MCF 10A (cell line): Measurements from ENCODE around the gene SPATA25. TPM values are rescaled to one million over a fixed set of nuclear protein-coding genes. Genes with fewer than 3 reads are reported as not detected.

Experiments used
- BruUV-seq: library from RNA; stranded (reverse); fragments of 400-500 nt; replicated peaks from 2 replicates; lab custom pipeline; 2021; lab: Mats Ljungman, UMichigan
- CTCF ChIA-PET: fragments of 300-600 bp; sonication (Branson Sonifier 250); formaldehyde crosslinking; extraction: SDS; loops from one replicate; lab custom pipeline; 2021; ENCODE audit warnings: antibody characterized with exemption, inconsistent platforms; lab: Yijun Ruan, JAX
- POLR2A ChIA-PET: fragments of 300-600, 350-650 bp; sonication (Branson Sonifier 250); formaldehyde crosslinking; extraction: SDS; loops from one replicate; lab custom pipeline; 2020; ENCODE audit warnings: antibody characterized with exemption, inconsistent platforms; lab: Yijun Ruan, JAX
- DNase-seq: peaks from one replicate; pipeline ENCODE4 v3.0.0-alpha.2; 2018; ENCODE audit not compliant: unreplicated experiment
- H3K27ac Mint-ChIP-seq: one replicate; pipeline ENCODE4 v1.8.0; 2022; ENCODE audit warnings: mild to moderate bottlenecking, low read depth, mixed read lengths; ENCODE audit not compliant: unreplicated experiment
- H3K27me3 Mint-ChIP-seq: one replicate; pipeline ENCODE4 v1.8.0; 2022; ENCODE audit warnings: mixed read lengths; ENCODE audit not compliant: insufficient read depth, unreplicated experiment
- H3K36me3 Mint-ChIP-seq: one replicate; pipeline ENCODE4 v1.8.0; 2022; ENCODE audit warnings: mild to moderate bottlenecking, moderate library complexity, mixed read lengths; ENCODE audit not compliant: insufficient read depth, unreplicated experiment
- H3K4me1 Mint-ChIP-seq: one replicate; pipeline ENCODE4 v1.8.0; 2022; ENCODE audit warnings: mixed read lengths; ENCODE audit not compliant: insufficient read depth, unreplicated experiment
- H3K4me3 Mint-ChIP-seq: one replicate; pipeline ENCODE4 v1.8.0; 2022; ENCODE audit warnings: mild to moderate bottlenecking, moderate library complexity, mixed read lengths; ENCODE audit not compliant: unreplicated experiment
- H3K9me3 Mint-ChIP-seq: one replicate; pipeline ENCODE4 v1.8.0; 2022; ENCODE audit warnings: mixed read lengths; ENCODE audit not compliant: unreplicated experiment
- CTCF ChIP-seq: fragments of 200-600 bp; IDR thresholded peaks from one replicate; pipeline ENCODE4 v1.8.0; 2022; ENCODE audit warnings: antibody characterized with exemption, mild to moderate bottlenecking; ENCODE audit not compliant: unreplicated experiment
- intact Hi-C: fragments of 100-400 bp; cut with micrococcal nuclease; formaldehyde crosslinking; loops from 2 replicates; pipeline ENCODE4 v1.14.1; 2022
- total RNA-seq: library from RNA; stranded (reverse); gene quantifications from 2 replicates; pipeline ENCODE4 v1.2.3, GENCODE V29; 2022

The SPATA25 gene
- total RNA-seq, 1 experiment from 2014 or later: 0.72 TPM

GRCh38 chr20:45890985-45891983, 3.9 kb upstream of the SPATA25 start, which contains the start of the genes CTSA and NEURL2:
CTSA (plus strand) TSS chr20:45891335; CDS start chr20:45891569, 234 bp downstream.
NEURL2 (minus strand) TSS chr20:45891208; CDS start chr20:45890991, 217 bp downstream.
- Mint-ChIP-seq H3K27me3 (no peaks in the 10 kb centered on the region), H3K36me3 (peaks cover 8% of the 10 kb centered on the region)

GRCh38 chr20:45890077-45890984, 2.9 kb upstream of the SPATA25 start:
- no peak for TF ChIP-seq CTCF
- peak overlapping the region; percentile 95 for H3K4me3 Mint-ChIP-seq
- intact Hi-C loops: no loop called here
- peaks cover 6% of the 10 kb centered on the region for H3K4me1 Mint-ChIP-seq
- H3K27me3 Mint-ChIP-seq: no peaks in the 10 kb centered on the region
- peaks cover 10% of the 10 kb centered on the region for H3K36me3 Mint-ChIP-seq
- ChIA-PET POLR2A (interaction anchor here (0.6 to 6.3 kb wide), 17 partner anchors 8 to 111 kb away, joined by 3 to 74 read pairs (median 6); partner anchors contain the start of genes ACOT8, DNTTIP1, PCIF1 and WFDC3), CTCF (interaction anchor here (0.6 to 6.0 kb wide), 9 partner anchors 9 to 715 kb away, joined by 3 to 22 read pairs (median 3); partner anchors contain the start of gene ZSWIM1)
- no peaks in the 10 kb centered on the region for H3K9me3 Mint-ChIP-seq
- no peak for DNase-seq
- BruUV-seq: TSS peak; percentile 21
- peak overlapping the region; percentile 86 for H3K27ac Mint-ChIP-seq

More at GRCh38 chr20:45890985-45891983, 3.9 kb upstream of the SPATA25 start, which contains the start of the genes CTSA and NEURL2:
- intact Hi-C loops: no loop called here
- Mint-ChIP-seq H3K4me3 (peak within 1 kb of the TSS; percentile 95), H3K9me3 (no peaks in the 10 kb centered on the region), H3K27ac (peak within 1 kb of the TSS; percentile 86), H3K4me1 (peaks cover 6% of the 10 kb centered on the region)
- no peak for TF ChIP-seq CTCF
- TSS peak; percentile 28 for BruUV-seq
- DNase-seq: peak; percentile 89
- ChIA-PET POLR2A (interaction anchor here (0.6 to 6.3 kb wide), 17 partner anchors 9 to 475 kb away, joined by 3 to 74 read pairs (median 6); partner anchors contain the start of genes ACOT8, DNTTIP1, PCIF1 and PIGT), CTCF (interaction anchor here (0.6 to 6.0 kb wide), 12 partner anchors 10 to 716 kb away, joined by 3 to 22 read pairs (median 4); partner anchors contain the start of gene ZSWIM1)

GRCh38 chr20:45888681-45889080, 1.3 kb upstream of the SPATA25 start:
- no peak for DNase-seq
- peaks cover 11% of the 10 kb centered on the region for H3K36me3 Mint-ChIP-seq
- no peak overlapping the region for H3K4me3 Mint-ChIP-seq
- intact Hi-C loops: loop anchor here (10.0 kb wide), 1 partner anchor 54 kb away; the partner anchor contains the start of gene SNX21
- H3K27me3 Mint-ChIP-seq: no peaks in the 10 kb centered on the region
- H3K27ac Mint-ChIP-seq: no peak overlapping the region
- peaks cover 12% of the 10 kb centered on the region for H3K4me1 Mint-ChIP-seq
- H3K9me3 Mint-ChIP-seq: no peaks in the 10 kb centered on the region
- no peak for TF ChIP-seq CTCF
- CTCF ChIA-PET: interaction anchor here (0.8 to 6.0 kb wide), 2 partner anchors 26 to 89 kb away, joined by 3 to 22 read pairs; no protein-coding TSS in a partner anchor
- POLR2A ChIA-PET: interaction anchor here (5.0 to 6.0 kb wide), 2 partner anchors 32 to 46 kb away, joined by 24 to 58 read pairs; partner anchors contain the start of genes ACOT8, PCIF1 and ZSWIM3
- no TSS peak for BruUV-seq
